Esophagus squamous epithelium (tissue), 4 donors: ENCODE data around the gene PLXDC2.

ENCODE experiments used
- POLR2A ChIP-seq, 4 donors: fragments of 450-650 bp; IDR thresholded peaks; one replicate each; pipeline ENCODE4 v1.6.1; 2017; ENCODE audit warnings: antibody characterized with exemption in 4 of 4, mild to moderate bottlenecking in 4 of 4, moderate library complexity in 3 of 4
- TF ChIP-seq, protein P1 (sequence below), 6 experiments: fragments of 450-650 bp in 4 of 6; fragments of 200-600 bp in 2 of 6; sonication (generic) in 2 of 6; IDR thresholded peaks; one replicate each; pipeline ENCODE4 v1.5.1; 2016 to 2019; ENCODE audit warnings: antibody characterized with exemption in 6 of 6, mild to moderate bottlenecking in 4 of 6, moderate library complexity in 4 of 6

DNA sequence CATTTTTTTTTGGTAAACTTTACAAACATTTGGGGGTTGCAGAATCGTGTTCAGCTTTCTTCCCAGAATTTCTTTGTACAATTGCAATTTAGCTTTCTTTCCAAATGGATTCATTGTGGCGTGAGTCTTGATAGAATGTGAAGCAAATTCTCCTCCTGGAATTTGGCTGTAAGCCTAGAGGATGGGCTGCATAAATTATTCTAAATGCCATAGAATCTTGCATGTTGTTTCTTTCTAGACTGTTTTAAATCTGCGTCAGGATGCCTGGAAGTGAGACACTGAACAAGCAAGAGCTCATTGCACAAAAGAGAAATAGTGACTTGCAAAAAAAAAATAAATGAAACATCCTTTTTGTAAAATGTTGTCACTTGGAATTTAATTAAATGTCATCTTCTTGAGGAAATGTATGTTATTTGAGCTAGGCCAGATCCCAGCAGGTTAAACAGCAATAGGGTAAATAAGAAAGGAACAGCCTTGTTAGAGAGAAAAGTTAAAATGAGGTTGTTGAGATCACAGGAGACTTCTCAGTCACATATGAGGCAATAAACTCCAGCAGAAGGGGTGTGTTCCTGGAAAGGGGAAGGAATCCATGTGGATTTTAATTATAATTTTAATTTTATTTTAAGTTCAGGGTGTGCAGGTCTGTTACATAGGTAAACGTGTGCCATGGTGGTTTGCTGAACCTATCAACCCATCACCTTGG lies 483.0 kb downstream of the PLXDC2 start:
- TF ChIP-seq, protein P1, sequence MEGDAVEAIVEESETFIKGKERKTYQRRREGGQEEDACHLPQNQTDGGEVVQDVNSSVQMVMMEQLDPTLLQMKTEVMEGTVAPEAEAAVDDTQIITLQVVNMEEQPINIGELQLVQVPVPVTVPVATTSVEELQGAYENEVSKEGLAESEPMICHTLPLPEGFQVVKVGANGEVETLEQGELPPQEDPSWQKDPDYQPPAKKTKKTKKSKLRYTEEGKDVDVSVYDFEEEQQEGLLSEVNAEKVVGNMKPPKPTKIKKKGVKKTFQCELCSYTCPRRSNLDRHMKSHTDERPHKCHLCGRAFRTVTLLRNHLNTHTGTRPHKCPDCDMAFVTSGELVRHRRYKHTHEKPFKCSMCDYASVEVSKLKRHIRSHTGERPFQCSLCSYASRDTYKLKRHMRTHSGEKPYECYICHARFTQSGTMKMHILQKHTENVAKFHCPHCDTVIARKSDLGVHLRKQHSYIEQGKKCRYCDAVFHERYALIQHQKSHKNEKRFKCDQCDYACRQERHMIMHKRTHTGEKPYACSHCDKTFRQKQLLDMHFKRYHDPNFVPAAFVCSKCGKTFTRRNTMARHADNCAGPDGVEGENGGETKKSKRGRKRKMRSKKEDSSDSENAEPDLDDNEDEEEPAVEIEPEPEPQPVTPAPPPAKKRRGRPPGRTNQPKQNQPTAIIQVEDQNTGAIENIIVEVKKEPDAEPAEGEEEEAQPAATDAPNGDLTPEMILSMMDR (IDR thresholded peaks at IDR 0.05), result no peak
- TF ChIP-seq POLR2A (IDR thresholded peaks at IDR 0.05), result no peak
